Raji (cell line): Measurements from ENCODE around the gene SAMD4A.

ENCODE experiments used
- POLR2A ChIP-seq: IDR thresholded peaks from 2 replicates; pipeline ENCODE4 v1.6.1; 2011; ENCODE audit warnings: low read depth, low read length, control low read depth; ENCODE audit not compliant: insufficient read depth

Gene SAMD4A

GRCh38 chr14:54650959-54651351 is 84.0 kb downstream of the SAMD4A start:
- TF ChIP-seq POLR2A = no peak

- TF ChIP-seq POLR2A = no peak
Measured at GRCh38 chr14:54651649-54652048, 84.7 kb downstream of the SAMD4A start.

- no peak for TF ChIP-seq POLR2A
Measured at GRCh38 chr14:54652188-54652587, 85.3 kb downstream of the SAMD4A start.

- TF ChIP-seq POLR2A = no peak
Measured at GRCh38 chr14:54652605-54653052, 85.7 kb downstream of the SAMD4A start.

GRCh38 chr14:54653712-54654469 is 87.0 kb downstream of the SAMD4A start:
- no peak for TF ChIP-seq POLR2A

GRCh38 chr14:54654605-54655004 is 87.7 kb downstream of the SAMD4A start:
- TF ChIP-seq POLR2A = no peak

GRCh38 chr14:54658836-54659235 is 91.9 kb downstream of the SAMD4A start:
- no peak for TF ChIP-seq POLR2A

- TF ChIP-seq POLR2A = no peak
Measured at GRCh38 chr14:54659365-54659764, 92.4 kb downstream of the SAMD4A start.

- TF ChIP-seq POLR2A = no peak
Measured at GRCh38 chr14:54660604-54661111, 93.7 kb downstream of the SAMD4A start.

GRCh38 chr14:54662491-54663133 is 95.7 kb downstream of the SAMD4A start:
- TF ChIP-seq POLR2A = no peak

GRCh38 chr14:54664961-54665360 is 98.0 kb downstream of the SAMD4A start:
- TF ChIP-seq POLR2A = no peak

- TF ChIP-seq POLR2A = no peak
Measured at GRCh38 chr14:54665946-54666345, 99.0 kb downstream of the SAMD4A start.

GRCh38 chr14:54667026-54667744 is 100.3 kb downstream of the SAMD4A start:
- no peak for TF ChIP-seq POLR2A

- TF ChIP-seq POLR2A = no peak
Measured at GRCh38 chr14:54667764-54668163, 100.8 kb downstream of the SAMD4A start.

GRCh38 chr14:54669721-54670561 is 103.0 kb downstream of the SAMD4A start:
- no peak for TF ChIP-seq POLR2A
